Astrocyte of the spinal cord (primary cell): ENCODE measurements around the gene ARGLU1.

Source experiments
- DNase-seq: peaks from one replicate; pipeline ENCODE4 v3.0.0; 2011; ENCODE audit warnings: low read depth, low spot score
- H3K4me3 ChIP-seq: 2 replicates; pipeline ENCODE4 v1.5.1; 2011; ENCODE audit warnings: low read depth, mild to moderate bottlenecking, low read length, moderate library complexity
- in situ Hi-C: cut with HindIII; loops from 2 replicates; pipeline ENCODE4 v1.10.0; 2017; ENCODE audit warnings: low sequenced_read_pairs
- TF ChIP-seq, protein P1 (sequence below): IDR thresholded peaks from 2 replicates; pipeline ENCODE4 v1.5.1; 2012; ENCODE audit warnings: low read depth, mild to moderate bottlenecking, low read length, inconsistent platforms

The ARGLU1 gene

DNA sequence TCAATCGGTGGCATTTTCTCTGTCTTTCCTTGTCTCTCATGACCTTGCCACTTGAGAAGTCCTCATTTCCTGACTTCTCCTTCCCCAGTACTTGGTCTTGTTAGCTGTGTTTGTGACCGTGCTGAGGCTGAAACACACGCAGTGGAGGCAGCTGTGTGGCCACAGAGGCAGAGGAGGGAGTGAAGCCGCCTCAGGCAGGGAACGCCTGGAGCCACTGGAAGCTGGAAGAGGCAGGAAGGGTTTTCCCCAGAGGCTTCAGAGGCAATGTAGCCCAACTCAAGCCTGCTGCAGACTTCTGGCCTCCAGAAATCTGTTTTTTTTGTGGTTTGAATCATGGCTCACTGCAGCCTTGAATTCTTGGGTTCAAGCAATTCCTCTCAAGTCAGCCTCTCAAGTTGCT is 29.2 kb upstream of the ARGLU1 start:
- DNase-seq: no peak
- no peak overlapping the region for H3K4me3 ChIP-seq
- in situ Hi-C loops: no loop called here
- TF ChIP-seq, protein P1, sequence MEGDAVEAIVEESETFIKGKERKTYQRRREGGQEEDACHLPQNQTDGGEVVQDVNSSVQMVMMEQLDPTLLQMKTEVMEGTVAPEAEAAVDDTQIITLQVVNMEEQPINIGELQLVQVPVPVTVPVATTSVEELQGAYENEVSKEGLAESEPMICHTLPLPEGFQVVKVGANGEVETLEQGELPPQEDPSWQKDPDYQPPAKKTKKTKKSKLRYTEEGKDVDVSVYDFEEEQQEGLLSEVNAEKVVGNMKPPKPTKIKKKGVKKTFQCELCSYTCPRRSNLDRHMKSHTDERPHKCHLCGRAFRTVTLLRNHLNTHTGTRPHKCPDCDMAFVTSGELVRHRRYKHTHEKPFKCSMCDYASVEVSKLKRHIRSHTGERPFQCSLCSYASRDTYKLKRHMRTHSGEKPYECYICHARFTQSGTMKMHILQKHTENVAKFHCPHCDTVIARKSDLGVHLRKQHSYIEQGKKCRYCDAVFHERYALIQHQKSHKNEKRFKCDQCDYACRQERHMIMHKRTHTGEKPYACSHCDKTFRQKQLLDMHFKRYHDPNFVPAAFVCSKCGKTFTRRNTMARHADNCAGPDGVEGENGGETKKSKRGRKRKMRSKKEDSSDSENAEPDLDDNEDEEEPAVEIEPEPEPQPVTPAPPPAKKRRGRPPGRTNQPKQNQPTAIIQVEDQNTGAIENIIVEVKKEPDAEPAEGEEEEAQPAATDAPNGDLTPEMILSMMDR: no peak

DNA sequence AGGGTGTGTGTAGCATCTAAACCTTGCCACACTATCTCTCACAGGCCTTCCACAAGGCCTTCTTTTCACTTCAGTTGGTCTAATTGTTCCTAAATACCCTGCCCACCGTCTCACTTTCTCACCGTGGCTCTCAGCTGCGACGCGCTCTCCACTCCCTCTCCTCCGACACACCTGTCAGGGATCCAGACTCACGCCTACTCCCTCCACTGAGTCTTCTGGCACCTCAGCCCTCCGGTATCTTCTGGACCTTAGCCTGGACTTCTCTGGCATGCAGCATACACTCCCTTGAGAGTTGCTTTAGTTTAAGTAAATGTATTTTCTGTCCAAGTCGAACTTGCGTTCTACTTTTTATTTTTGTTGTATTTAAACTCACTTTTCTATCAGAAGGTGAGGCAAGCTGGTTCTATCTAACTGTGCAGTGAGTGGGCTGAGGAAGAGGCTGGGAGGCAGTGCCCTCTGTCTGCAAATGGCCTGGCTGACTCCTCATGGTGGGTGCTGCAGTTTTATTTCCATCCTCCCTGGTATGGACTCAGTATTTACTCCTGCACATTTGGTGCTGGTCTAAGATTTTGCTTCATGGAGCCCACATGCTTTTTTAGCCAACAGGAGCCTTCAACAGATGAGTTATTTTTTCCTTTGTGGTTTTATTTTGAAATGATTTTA is 28.5 kb upstream of the ARGLU1 start:
- DNase-seq: no peak
- H3K4me3 ChIP-seq: no peak overlapping the region
- in situ Hi-C loops: no loop called here
- TF ChIP-seq, protein P1: no peak

GRCh38 chr13:106595625-106596024 is 27.7 kb upstream of the ARGLU1 start:
- H3K4me3 ChIP-seq: no peak overlapping the region
- TF ChIP-seq, protein P1: no peak
- in situ Hi-C loops: no loop called here
- no peak for DNase-seq

DNA sequence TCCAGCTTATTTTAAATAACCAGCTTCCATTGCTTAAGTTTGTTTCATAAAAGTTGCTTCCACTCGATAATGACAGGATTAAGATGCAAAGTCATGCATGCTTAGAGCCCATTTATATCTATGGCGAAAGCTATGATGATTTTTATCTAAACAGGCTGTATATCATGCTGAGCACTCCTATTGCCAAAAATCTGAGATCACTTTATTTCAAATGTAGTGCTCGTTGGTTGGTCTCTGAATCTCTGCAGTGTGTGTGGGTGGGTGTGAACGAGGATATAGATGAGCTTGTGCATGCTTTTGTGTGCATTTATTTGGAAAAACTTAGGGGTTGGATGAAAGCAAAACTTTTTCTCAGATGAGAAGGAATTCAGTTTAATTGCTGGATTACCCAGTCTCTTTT is 27.0 kb upstream of the ARGLU1 start:
- DNase-seq: no peak
- TF ChIP-seq, protein P1: no peak
- H3K4me3 ChIP-seq: no peak overlapping the region
- in situ Hi-C loops: no loop called here

GRCh38 chr13:106593132-106593531 is 25.2 kb upstream of the ARGLU1 start:
- no peak overlapping the region for H3K4me3 ChIP-seq
- no peak for DNase-seq
- TF ChIP-seq, protein P1: no peak
- in situ Hi-C loops: no loop called here

DNA sequence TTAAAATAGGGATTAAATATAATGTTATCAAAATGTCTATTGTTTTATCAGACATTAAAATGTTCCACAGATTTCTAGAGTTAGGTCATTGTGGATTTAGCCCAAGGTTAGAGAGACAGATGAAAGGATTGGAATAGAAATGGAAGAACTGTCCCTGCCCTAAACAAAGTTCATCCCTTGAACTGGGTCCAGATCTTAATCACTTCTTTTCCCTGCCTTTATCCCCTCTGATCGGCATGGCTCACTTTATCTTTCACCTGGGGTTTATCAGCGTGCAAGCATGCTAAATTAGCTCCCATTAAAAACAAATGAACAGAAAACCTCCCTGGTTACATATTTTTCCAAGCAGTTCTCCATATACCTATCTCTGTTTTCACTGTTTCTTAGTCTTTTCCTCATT is 23.4 kb upstream of the ARGLU1 start:
- no peak overlapping the region for H3K4me3 ChIP-seq
- in situ Hi-C loops: no loop called here
- TF ChIP-seq, protein P1: no peak
- DNase-seq: no peak
